Stimulated activated CD8-positive, alpha-beta memory T cell treated with anti-CD3 and anti-CD28 coated beads, Interleukin-2, amount 100 ng/mL, for 1 hour (primary cell): ENCODE data around the gene ZNHIT1.

Experiments
- DNase-seq, 2 donors: peaks; one replicate each; pipeline ENCODE4 v3.0.0-alpha.2; 2020; ENCODE audit warnings: low read depth in 2 of 2

The ZNHIT1 gene

DNA sequence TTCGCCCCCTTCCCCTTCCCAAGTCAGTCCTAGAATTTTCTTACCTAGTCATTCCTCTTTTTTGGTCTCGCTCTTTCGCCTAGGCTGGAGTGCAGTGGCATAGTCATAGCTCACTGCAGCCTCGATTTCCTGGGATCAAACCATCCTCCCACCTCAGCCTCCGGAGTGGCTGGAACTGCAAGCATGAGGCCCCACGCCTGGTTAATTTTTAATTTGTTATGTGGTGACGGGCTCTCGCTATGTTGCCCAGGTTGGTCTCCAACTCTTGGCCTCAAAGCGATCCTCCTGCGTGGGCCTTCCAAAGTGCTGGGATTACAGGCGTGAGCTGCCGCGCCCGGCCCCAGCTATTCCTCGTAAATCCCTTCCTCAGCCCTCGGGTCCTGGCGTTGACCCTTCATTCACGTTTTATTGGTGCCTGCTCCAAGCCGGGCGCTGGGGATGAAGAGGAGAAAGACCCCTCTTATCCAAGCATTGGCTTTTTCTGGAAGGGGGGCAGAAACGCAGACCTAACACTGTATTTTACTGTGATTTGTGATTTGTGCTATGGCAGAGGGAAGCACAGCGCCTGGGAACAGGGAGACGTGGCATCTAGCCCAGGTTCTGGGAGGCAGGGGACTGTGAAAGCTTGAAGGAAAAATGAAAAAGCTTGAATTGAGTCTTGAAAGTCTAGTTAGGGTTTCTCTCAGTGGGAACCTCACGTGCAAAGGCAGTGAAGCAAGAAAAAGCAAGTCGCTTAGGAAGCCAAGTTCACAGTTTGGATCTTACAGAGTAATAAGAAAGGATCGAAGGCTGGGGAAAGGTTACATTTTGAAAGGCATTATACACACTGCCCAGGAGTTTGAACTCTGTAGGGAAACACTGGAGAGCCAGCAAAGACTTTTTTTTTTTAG is 516 bp downstream of the ZNHIT1 start:
- no peak for DNase-seq

DNA sequence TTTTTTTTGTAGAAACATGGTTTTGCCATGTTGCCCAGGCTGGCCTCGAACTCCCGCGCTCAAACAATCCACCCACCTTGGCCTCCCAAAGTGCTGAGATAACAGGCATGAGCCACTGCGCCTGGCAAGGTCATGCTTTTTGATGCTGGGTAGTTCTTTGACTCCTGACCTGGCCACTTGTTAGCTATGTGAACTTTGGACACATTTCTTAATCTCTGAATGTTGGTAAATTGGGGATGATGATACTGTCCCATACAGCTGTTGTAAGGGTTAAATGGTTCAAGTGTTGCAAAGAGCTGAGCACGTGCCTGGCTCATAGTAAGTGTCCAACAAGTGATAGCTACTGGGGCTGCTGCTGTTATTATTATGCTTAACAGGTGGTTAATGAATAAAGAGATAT is 2.3 kb downstream of the ZNHIT1 start:
- no peak for DNase-seq

DNA sequence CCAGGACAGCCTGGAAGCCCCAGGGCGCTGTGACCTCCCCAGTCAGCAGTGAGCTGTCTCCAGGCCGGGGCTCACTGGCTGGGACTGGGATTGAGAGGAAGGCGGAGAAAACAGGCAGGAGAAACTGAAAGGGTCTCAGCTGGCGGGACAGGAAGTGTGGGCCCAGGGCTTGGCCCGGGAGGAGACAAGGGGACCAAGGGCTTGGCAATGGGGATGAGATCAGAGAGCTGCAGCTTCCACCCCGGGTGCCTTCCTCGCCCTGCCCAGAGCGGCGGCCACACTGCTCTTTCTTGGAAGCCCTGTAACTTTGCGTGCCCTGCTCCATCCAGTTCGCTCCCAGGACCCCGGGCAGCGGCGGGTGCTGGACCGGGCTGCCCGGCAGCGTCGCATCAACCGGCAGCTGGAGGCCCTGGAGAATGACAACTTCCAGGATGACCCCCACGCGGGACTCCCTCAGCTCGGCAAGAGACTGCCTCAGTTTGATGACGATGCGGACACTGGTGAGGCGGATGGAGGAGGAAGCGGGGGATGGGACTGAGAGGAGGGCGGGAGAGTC is 4.4 kb downstream of the ZNHIT1 start:
- DNase-seq, result no peak

DNA sequence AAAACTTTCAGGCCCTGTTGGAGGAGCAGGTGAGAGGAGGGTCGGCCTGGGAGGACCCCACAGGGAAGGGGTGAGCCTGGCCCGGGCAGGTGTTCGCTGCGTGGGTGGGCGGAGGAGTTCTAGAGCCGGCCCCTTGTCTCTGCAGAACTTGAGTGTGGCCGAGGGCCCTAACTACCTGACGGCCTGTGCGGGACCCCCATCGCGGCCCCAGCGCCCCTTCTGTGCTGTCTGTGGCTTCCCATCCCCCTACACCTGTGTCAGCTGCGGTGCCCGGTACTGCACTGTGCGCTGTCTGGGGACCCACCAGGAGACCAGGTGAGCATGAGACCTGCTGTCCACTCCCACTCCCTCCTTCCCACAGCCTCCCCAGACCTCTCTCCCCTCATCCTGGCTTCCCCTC is 5.6 kb downstream of the ZNHIT1 start:
- no peak for DNase-seq

DNA sequence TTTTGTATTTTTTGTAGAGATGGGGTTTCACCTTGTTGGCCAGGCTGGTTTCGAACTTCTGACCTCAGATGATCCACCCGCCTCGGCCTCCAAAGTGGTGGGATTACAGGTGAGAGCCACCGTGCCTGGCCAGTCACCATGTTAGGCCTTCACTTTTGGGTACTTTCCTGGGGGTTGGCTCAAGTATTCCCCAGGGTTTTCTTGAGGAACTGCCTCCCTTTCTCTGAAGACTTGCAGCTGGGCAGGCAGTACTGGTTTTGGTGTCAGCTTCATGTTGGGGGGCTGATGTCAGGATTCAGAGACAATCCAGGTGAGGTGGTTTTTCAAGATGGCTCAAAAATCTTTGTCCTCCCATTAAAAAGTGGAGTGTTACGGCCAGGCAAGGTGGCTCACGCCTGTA is 7.7 kb downstream of the ZNHIT1 start:
- DNase-seq, result no peak

DNA sequence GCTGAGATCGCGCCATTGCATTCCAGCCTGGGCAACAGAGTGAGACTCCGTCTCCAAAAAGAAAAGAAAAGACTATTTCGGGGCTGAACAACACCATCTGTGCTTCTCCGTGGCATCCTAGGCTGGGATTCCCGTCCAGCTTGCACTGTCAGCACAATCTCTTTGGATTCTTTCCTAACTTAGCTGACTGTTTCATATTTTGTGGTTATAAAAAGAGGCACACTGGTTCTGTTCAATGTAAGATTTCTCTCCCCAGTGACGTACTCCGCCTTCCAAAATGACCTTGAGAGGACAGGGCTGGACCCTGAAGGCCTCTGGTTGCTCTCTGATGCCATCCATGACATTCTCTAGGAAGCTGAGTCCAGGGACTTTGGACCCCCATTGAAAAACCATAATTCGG is 8.8 kb downstream of the ZNHIT1 start:
- DNase-seq, result no peak

DNA sequence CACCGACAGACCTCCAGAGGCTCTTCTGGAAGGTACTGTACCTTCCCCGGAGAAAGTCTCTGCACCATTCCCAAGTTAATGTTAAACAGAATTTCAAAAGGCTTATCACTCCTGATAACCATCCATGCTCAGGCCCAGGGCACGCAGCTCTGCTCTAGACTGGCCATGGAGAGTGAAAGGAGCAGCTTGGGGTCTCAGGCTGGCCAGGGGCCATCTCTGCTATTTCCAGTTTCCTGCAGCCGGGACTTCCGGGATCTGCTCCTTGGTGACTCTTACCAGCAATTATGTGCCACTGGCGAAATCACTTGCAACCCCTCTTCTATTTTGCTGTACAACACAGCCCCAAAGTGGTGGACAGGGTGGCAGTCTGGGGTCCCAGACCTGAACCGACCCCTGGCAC is 13.7 kb downstream of the ZNHIT1 start:
- DNase-seq, result no peak

DNA sequence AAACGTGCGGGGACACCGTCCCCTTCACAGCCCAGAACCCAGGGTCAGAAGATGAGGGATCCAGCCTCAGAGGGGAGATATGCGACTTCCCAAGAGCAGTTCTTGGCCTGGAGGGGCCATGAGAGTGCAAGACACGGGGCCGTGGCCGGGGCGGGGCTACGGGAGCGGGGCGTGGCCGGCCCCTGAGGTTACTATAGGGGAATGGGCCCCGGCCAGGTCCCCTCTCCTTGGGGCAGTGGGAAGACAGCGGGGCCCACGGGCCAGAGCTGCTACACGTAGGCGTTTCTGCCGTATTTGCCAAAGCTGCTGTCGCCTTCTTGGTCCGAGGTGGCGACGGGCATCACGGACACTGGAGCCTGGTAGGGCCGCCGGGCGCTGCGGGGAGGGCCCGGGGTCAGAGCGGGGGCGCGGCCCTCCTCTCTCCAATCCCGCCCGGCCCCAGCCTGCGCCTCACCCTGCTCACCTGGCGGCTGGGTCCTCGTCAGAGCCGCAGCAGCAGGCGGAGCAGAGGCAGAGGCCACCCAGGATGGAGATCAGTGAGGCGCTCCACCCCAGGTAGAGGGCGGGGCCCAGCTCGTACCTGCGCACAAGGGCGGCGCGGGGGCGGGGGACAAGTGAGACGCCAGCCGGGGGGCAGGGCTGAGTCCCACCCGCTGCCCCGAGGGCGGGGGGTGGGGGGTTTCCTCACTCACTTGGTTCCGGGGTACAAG is 14.3 kb downstream of the ZNHIT1 start:
- no peak for DNase-seq

DNA sequence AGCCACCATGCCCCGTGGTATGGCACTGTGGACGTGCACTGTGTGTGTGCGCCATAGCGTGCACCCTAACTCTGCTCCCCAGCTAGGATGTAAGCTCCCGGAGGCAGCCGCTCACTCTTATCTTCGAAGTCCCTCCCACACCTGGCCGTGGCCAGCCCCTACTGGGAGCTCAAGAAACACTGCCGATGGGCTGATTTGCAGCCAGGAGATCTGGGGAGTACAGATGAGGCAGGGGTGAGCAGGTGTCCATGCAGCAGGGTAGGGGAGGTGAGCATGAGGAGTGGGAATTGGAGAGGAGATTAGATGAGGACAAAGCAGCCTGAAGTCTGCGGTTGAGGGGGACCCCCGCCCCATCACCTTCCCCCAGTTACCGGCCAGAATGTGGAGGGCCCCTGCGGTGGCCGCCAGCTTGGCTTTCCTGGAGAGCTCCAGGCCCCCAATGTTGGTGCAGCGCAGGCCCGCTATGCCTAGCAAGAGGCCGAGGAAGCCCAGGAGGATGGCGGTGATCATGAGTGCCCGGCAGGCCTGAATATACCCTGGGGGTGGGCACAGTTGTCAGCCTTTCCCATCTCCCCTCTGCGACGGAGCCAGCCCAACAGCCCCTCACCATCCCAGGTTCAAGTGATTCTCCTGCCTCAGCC is 16.1 kb downstream of the ZNHIT1 start:
- no peak for DNase-seq

DNA sequence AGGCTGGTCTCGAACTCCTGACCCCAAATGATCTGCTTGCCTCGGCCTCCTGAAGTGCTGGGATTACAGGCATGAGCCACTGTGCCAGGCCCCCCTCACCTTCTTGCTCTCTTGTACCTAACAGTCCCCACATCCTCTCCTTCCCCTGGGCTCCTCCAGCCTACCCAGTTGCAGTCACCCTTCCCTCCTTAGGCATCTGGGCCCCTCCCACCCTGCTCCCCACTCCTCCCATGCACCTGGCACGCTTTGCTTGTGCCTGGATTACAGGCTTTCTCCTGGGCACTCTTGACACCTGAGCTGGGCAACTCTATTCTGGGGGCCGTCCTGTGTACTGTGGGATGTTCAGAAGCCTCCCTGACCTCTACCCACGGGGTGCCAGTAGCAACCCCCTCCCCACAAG is 16.7 kb downstream of the ZNHIT1 start:
- DNase-seq, result no peak

DNA sequence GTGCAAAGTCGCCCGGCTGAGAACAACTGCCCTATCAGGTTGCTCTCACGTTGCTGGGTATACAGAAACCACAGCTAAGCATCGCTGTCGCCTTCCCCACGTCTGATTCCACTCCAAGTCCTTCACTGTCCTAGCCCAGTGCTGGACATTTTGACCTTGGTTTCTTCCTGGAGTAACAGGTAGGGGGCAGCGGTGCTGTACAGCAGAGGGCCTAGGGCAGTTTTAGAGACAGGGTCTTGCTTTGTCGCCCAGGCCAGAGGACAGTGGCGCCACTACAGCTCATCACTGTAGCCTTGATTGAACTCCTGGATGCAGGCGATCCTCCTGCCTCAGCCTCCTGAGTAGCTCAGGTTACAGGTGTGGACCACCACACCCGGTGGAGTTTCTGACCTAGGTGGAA is 17.1 kb downstream of the ZNHIT1 start:
- no peak for DNase-seq

DNA sequence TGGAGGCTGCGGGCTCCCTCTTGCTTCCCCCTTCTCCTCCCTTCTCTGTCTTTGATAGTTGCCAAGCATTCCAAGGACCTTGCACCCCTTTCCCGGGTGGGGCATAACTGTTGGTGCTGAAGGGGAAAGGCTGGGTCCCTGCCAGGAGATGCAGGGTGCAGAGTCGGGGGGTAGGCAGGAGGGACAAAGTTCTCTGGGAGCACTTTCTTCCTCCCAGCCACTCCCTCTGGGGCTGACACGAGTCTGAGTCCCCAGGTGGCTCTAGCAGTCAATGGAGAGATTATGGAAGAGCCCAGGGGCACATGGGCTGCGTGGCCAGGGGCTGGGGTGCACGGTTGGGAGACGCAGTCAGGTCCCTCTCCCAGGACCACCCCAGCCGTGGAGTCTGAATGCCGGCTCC is 17.6 kb downstream of the ZNHIT1 start:
- no peak for DNase-seq

DNA sequence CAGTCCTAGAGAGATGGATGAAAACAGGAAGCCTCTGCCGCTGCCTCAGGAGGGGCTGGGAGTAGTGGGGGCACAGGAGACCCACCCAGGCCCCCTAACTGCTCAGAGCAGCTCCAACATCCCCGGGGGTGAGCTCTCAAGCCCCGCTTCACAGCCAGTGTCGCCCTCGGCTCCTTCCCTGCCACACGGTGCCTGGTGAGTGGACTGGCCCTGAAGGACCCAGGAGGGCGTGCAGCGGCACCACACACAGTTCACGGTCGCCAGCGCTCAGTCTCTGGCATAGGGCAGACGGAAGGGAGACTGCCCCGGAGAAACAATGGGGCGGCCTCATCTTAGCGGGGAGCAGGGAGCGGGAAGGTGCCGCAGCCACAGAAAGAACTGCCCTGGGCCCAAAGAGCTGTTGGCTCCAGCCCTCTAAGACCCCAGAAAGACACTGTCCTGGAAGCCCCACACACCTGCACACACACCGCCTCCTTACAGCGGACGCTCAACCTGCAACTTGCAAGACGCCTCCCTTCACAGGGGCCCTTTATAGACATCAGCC is 18.4 kb downstream of the ZNHIT1 start:
- DNase-seq, result no peak

DNA sequence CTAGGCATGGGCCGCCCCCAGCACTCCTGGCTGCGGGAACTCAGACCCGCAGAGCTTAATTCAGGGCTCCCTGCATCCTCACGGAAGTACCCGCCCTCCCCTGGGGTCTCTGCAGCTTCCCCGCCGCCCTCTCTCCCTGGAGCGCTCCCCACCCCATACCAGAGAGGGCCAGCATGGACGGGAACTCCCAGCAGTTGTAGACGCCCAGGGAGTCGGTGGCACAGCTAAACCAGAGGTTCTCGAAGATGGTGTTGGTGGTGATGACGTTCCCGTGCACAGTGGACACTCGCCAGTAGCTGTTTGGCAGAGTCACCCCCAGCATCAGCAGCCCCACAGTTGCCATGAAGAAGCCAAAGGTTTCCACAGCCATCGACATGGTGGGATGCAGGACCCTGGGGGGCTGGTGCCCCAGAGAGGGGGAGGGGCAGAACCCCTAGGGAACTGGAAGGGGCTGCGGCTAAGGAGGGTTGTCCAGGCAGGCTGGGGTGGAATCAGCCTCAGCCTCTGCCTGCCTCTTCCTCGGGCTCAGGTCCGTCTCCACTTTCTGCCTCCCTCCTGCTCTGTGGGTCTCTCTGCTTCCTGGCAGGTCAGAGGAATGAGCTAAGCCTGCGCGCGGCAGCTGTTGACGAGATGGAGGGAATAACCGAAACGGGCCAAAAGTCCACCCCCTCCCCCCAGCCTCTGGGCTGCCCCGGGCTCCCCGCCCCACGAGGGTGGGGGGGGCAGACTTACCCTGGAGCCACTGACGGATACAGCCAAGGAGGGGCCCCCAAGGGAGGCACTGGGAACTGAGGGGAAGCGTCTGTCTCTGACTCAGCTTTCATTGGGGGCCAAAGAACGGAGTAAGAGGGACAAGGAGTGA is 19.5 kb downstream of the ZNHIT1 start, which contains the start of gene CLDN15:
TSS of gene CLDN15 (minus strand) at position 597 of the 862 bp plus-strand sequence. CDS start at position 376, 221 bp downstream.
- DNase-seq, result no peak

DNA sequence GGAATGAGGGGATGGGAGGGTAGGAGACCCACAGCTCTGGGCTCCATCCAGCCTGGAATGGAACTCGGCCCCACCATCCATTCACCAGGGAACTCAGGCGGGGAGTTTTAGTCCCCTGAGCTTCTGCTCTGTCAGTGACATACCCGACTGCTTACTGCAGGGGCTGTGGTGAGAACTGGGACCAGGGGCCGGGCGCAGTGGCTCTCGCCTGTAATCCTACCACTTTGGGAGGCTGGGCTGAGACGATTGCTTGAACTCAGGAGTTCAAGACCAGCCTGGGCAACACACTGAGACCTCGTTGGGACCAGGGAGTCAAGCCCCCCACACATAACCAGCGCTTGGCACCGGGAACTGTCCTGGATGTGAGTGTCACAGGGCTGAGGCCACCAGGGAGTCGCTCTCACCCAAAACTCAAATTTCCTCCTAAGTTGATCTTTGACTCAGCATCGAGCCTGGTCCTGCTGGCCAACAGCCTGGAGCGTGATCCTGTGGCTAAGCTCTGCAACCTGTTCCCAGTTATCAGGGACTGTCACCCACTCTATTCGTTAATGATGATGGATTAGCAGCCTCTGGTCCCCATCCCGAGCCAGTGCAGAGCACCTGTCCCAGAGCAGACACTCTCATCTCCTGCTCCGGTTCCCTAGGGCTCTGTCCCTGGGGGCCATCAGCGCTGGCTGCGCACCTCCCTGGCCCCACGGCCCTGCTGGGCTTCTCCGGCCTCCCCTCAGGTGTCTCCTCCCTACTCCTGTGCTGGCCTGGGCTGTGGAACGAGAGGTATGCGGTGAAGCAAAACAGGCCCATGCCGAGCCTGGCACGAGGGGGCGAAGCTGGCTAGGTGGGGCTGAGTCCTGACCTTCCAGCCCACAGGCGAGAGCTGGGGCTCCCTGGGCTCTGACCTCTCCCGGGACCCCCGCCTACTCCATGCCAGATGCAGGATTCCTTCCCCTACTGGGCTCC is 20.5 kb downstream of the ZNHIT1 start:
- DNase-seq, result no peak

DNA sequence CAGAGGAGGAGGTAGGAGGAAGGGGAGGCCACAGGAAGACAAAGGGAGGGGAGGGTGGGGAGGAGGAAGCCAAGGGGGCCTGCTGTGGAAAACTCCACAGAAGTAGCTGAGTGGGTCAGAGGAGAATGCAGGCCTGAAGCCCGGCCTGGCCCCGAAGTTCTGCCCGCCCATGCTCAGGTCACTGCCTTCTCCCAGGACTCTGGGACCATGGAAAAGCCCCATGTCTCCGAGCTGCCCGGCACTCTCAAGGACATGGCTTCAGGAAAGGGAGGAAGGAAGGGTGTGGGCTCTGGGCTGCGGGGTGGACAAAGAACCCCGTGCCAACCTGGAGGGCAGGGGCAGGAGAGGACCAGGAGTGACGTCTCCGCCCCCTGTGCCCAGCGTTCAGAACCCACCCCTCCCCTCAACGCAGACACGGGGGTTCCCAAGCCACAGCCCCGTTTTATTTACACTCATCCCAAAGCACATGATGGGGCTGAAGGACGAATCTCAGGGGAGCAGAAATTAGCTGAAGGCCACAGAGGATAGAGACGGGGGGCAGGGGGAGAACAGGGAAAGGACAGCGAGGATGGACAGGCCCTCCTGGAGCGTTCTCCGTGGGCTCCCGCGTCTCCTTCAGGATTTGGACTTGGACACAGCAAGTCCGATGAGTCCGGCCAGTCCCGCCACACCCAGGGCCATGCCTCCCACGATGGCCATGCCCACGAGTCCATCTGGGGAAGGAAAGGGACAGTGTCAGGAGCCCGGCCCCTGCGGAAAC is 21.4 kb downstream of the ZNHIT1 start:
- DNase-seq, result no peak

DNA sequence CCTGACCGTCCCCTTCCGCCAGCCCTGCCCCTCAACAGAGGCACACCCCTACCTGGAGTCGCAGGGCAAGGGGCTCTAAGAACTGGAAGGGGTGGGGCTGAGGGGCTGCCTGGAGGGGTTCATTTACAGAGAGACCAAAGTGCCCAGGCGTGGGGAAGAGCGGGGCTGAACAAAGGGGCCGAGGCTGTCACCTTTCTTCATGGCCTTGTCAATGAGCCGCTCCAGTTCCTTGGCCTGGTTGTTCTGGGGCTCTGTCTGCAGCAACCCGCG is 21.9 kb downstream of the ZNHIT1 start:
- no peak for DNase-seq

DNA sequence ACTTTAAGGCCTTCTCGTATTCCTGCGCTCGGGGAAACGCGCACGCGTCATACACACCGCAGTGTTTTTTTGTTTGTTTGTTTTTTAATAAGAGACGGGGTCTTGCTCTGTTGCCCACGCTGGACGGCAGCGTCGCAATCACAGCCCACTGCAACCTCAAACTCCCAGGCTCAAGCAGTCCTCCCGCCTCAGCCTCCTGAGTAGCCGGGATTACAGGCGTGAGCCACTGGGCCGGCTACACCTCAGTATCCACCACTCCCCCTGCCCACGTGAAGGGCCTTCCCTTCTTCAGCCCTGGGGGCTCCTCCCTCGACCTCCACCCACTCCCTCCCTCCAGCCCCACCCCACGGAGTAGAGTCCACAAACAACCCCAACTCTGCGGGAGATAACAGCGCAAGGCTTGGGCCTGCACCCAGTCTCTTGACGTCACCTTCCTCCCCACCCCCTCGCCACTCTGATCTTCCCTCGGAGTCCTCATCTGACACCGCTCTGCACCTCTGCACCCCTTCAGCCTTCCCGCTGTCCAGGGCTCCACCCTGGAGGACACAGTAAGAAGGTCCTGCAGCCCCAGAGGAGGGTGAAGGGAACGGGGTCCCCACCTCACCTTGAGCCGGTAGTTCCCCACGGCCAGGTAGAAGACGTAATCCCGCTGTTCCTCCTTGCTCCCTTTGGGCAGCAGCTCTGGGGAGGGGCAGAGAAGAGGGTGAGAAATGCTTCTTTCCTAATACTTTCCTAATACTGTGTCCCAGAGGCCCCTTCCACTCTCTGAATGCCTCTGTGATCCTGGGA is 22.5 kb downstream of the ZNHIT1 start:
- no peak for DNase-seq

DNA sequence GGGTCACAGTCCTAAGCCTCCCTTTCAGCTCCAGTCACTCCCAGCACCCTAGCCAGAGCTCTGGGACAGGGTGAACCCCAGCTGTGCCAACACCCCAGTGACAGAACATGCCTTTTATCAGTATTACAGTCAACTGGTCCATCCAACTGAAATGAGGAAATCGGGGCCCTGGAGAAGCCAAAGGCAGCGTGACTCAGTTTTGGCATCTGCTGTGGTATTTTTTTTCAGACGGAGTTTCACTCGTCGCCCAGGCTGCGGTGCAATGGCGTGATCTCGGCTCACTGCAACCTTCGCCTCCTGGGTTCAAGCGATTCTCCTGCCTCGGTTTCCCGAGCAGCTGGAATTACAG is 23.0 kb downstream of the ZNHIT1 start:
- DNase-seq, result no peak
